Activated CD4-positive, CD25-positive, alpha-beta regulatory T cell treated with anti-CD3 and anti-CD28 coated beads, Interleukin-2, amount 50 U/mL, for 24 hours (primary cell): ENCODE results near the gene RNASE4.
"Not testable (repeated sequence)": the region's sequence is repeated elsewhere in the genome, so short reads cannot be mapped to it uniquely, and the experiment has no call there.

Experiments
- ATAC-seq, 2 donors: fragments of 150-1000 bp; cut with Tn5 transposase; one replicate each; pipeline ENCODE4 v1.10.0; 2021; ENCODE audit warnings: mild to moderate bottlenecking in 1 of 2, moderate library complexity in 1 of 2

The RNASE4 gene

GRCh38 chr14:20683891-20684661, at the start of gene RNASE4:
RNASE4 (plus strand) TSS chr14:20684560; CDS start chr14:20699372, 14,812 bp downstream.
- ATAC-seq = peak; percentile 25 to 32

GRCh38 chr14:20641591-20641990, 42.8 kb upstream of the RNASE4 start, which contains the start of gene OR6S1:
OR6S1 (minus strand) TSS chr14:20641691; CDS start chr14:20641691, 0 bp downstream.
- no peak for ATAC-seq

- ATAC-seq = no peak
Observed at GRCh38 chr14:20642182-20642581, 42.2 kb upstream of the RNASE4 start.

- not testable (repeated sequence) for ATAC-seq
Observed at GRCh38 chr14:20642755-20643154, 41.6 kb upstream of the RNASE4 start.

GRCh38 chr14:20644520-20644919, 39.8 kb upstream of the RNASE4 start:
- no peak for ATAC-seq

GRCh38 chr14:20645481-20645880, 38.9 kb upstream of the RNASE4 start:
- no peak for ATAC-seq

- peak; percentile 62 to 73 for ATAC-seq
Observed at GRCh38 chr14:20652996-20653975, 31.1 kb upstream of the RNASE4 start.

- ATAC-seq = no peak
Observed at GRCh38 chr14:20655851-20656250, 28.5 kb upstream of the RNASE4 start.

- no peak for ATAC-seq
Observed at GRCh38 chr14:20656274-20656673, 28.1 kb upstream of the RNASE4 start.

- ATAC-seq = peak; percentile 40 to 42
Observed at GRCh38 chr14:20657216-20658211, 26.8 kb upstream of the RNASE4 start.

GRCh38 chr14:20658246-20658645, 26.1 kb upstream of the RNASE4 start:
- no peak for ATAC-seq

- no peak for ATAC-seq
Observed at GRCh38 chr14:20659336-20659735, 25.0 kb upstream of the RNASE4 start.

- no peak for ATAC-seq
Observed at GRCh38 chr14:20659813-20660395, 24.5 kb upstream of the RNASE4 start.

- ATAC-seq = no peak
Observed at GRCh38 chr14:20661197-20661596, 23.2 kb upstream of the RNASE4 start.

- ATAC-seq = peak; percentile 81 to 85
Observed at GRCh38 chr14:20662968-20663732, 21.2 kb upstream of the RNASE4 start.

- not testable (repeated sequence) for ATAC-seq
Observed at GRCh38 chr14:20666400-20666961, 17.9 kb upstream of the RNASE4 start.

GRCh38 chr14:20667957-20668356, 16.4 kb upstream of the RNASE4 start:
- ATAC-seq = peak; percentile 57 to 59

- ATAC-seq = no peak
Observed at GRCh38 chr14:20668969-20669368, 15.4 kb upstream of the RNASE4 start.

GRCh38 chr14:20671597-20672283, 12.6 kb upstream of the RNASE4 start:
- ATAC-seq = no peak

GRCh38 chr14:20675669-20676068, 8.7 kb upstream of the RNASE4 start:
- ATAC-seq = peak; percentile 58 to 69
